ENCODE measurements around the gene RPAP2. TPM values are rescaled to one million over a fixed set of nuclear protein-coding genes. Genes with fewer than 3 reads are reported as not detected.

RPAP2 gene
- total RNA-seq, 1 donor from 2014 or later = 22.3 TPM

DNA sequence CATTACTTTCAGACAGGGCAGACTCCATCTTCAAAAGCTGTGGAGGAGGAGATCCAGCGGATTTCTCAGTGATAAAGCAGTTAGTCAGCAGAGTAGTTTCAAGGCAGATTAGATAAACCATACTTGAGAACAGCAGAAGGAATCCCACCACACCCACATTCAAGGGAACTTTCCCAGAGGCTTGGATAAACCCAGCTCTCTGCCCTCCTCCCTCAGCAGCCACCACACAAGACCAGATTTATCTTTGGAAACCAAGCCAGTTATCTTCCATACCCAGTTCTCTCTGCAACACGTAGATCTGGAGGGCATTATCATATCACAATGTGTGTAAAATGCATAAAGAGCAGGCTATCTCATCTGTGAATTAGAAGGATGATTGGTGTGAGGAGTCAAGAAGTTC, 147.7 kb downstream of the RPAP2 start:
- no peaks in the 10 kb centered on the region for H3K27me3 ChIP-seq
- H3K4me3 ChIP-seq = no peak overlapping the region
- no peaks in the 10 kb centered on the region for H3K4me1 ChIP-seq
- ATAC-seq (no peak), DNase-seq (no peak)
- no peak overlapping the region for H3K27ac ChIP-seq
- TF ChIP-seq, protein P1, sequence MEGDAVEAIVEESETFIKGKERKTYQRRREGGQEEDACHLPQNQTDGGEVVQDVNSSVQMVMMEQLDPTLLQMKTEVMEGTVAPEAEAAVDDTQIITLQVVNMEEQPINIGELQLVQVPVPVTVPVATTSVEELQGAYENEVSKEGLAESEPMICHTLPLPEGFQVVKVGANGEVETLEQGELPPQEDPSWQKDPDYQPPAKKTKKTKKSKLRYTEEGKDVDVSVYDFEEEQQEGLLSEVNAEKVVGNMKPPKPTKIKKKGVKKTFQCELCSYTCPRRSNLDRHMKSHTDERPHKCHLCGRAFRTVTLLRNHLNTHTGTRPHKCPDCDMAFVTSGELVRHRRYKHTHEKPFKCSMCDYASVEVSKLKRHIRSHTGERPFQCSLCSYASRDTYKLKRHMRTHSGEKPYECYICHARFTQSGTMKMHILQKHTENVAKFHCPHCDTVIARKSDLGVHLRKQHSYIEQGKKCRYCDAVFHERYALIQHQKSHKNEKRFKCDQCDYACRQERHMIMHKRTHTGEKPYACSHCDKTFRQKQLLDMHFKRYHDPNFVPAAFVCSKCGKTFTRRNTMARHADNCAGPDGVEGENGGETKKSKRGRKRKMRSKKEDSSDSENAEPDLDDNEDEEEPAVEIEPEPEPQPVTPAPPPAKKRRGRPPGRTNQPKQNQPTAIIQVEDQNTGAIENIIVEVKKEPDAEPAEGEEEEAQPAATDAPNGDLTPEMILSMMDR (IDR thresholded peaks at IDR 0.05) = no peak
- no peaks in the 10 kb centered on the region for H3K9me3 ChIP-seq
- no peaks in the 10 kb centered on the region for H3K36me3 ChIP-seq
- intact Hi-C loops (cut with DNase I) = no loop called here

DNA sequence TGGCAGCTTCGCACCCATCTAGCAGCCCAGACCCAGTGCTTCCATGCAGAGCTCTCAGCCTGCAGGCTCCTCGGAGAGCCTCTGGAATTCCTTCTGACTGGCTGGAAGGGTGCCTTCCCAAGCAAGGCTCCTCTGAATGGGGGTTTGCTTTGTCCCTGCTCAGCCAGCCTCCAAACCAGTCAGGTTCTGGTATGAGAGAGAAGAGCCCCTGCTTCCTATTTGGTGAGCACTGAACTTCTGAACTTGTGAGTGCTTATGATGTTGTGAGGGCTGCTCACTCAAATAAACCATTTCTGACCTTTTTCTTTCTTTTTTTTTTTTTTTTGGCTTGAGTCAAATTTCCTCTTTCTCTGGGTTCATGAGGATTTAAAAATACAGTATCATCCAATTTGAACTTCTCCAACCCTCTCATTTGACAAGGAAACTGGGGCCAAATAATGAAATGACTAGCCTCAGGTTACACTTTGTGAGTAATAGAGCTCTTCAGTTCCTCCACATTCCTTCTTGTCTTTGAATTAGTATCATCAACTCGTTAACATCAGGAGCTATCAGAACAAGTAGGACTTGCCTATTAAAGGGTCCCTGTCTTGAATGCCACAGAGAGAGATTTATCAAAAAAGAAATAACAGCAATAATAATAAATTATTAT, 148.3 kb downstream of the RPAP2 start:
- no peaks in the 10 kb centered on the region for H3K4me1 ChIP-seq
- H3K36me3 ChIP-seq = no peaks in the 10 kb centered on the region
- TF ChIP-seq, protein P1 (IDR thresholded peaks at IDR 0.05) = no peak
- H3K4me3 ChIP-seq = no peak overlapping the region
- ATAC-seq (no peak), DNase-seq (no peak)
- no peak overlapping the region for H3K27ac ChIP-seq
- intact Hi-C loops (cut with DNase I) = no loop called here
- no peaks in the 10 kb centered on the region for H3K9me3 ChIP-seq
- no peaks in the 10 kb centered on the region for H3K27me3 ChIP-seq

DNA sequence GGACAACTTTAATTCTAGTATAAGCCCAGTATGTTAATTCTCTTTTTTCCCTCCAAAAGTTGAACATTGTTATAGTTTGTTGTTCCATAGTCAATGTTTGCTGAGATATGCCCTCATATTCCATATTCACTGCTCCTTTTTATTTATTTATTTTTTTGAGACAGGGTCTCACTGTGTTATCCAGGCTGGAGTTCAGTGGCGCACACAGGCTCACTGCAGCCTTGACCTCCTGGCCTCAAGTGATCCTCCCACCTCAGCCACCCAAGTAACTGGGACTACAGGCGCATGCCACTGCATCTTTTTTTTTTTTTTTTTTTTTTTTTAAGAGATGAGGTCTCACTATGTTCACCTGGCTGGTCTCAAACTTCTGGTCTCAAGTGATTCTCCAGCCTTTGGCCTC, 149.1 kb downstream of the RPAP2 start:
- Histone ChIP-seq H3K4me1 (no peaks in the 10 kb centered on the region), H3K27me3 (no peaks in the 10 kb centered on the region), H3K27ac (no peak overlapping the region), H3K4me3 (no peak overlapping the region), H3K9me3 (no peaks in the 10 kb centered on the region), H3K36me3 (no peaks in the 10 kb centered on the region)
- DNase-seq = no peak
- intact Hi-C loops (cut with DNase I) = no loop called here
- TF ChIP-seq, protein P1 (IDR thresholded peaks at IDR 0.05) = no peak
- ATAC-seq = no peak

Other genes with a start within 250 kb of the RPAP2 start
- not detected for gene SETSIP, start 223.6 kb upstream of the RPAP2 start, total RNA-seq
- 5.1 TPM for gene BTBD8, start 218.7 kb upstream of the RPAP2 start, total RNA-seq
- not detected for gene C1orf146, start 81.1 kb upstream of the RPAP2 start, total RNA-seq
- gene GLMN, start 72 bp upstream of the RPAP2 start, total RNA-seq = 5.8 TPM
- gene GFI1, start 187.9 kb downstream of the RPAP2 start, total RNA-seq = 5.4 TPM

Measured in upper lobe of right lung (tissue), 1 donor.